Fibroblast of gingiva (primary cell): Measurements from ENCODE around the gene PDLIM7.
A peak's percentile ranks its signal among the peaks of the same experiment; 100 is the strongest.

Experiments
- DNase-seq: peaks from one replicate; pipeline ENCODE4 v3.0.0-alpha.2; 2011; ENCODE audit warnings: low read depth

PDLIM7 gene

DNA sequence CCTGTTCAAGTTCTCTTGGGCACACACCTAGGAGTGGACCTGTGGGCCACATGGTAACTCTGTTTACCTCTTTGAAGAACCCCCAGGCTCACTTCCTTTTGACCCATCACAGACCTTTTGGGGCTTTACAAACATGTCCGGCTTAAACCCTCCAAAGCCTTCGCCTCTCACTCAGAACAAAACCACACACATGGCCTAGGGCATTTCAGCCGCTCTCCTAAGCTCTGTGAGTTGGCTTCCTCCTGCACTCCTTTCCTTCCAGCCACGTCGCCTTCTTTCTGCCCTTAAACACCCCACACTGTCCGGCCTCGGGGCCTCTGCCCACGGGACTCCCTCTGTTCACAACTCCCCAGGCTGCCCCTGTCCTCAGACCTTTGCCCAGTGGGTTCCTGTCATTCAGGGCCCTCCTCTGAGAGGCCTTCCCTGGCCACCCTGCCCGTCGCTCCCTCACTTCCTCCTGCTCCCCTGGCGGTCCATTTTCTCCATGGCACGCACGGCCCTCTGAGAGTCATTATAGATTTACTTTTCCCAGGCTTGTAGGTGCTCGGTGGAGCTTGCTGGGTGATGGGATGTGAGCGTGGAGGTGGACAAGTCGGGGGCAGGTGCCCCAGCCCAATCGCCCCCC lies 10.3 kb upstream of the PDLIM7 start:
- DNase-seq: no peak

DNA sequence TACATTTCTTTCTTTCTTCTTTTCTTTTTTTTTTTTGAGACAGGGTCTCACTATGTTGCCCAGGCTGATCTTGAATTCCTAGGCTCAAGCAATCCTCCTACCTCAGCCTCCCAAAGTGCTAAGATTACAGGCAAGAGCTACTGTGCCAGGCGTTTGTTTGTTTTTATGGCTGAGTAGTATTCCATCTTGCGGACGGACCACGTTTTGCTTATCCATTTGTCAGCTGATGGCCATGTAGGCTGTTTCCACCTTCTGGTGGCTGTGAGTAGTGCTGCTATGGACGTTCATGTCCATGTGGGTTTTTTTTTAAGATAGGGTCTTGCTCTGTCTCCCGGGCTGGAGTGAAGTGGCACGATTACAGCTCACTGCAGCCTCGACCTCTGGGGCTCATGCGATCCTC lies 9.8 kb upstream of the PDLIM7 start:
- no peak for DNase-seq

DNA sequence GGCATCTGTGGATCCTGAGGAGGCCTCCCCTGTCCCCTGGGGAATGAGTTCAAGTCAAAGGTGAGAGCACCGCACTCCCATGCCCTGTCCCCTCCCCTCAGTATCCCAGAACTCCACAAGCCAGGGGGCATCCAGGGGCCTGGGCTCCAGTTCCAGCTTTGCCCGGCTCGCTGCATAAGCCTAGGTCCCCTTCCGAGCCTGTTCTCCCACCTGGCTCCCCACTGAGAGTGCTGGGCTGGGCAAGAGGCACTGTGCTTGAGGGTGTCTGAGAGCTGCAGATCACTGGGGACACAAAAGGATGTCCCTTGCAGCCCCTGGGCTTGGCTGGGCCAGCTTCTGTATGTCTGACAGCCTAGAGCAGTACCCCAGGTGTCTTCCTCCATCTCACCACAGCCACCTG lies 7.7 kb upstream of the PDLIM7 start:
- no peak for DNase-seq

DNA sequence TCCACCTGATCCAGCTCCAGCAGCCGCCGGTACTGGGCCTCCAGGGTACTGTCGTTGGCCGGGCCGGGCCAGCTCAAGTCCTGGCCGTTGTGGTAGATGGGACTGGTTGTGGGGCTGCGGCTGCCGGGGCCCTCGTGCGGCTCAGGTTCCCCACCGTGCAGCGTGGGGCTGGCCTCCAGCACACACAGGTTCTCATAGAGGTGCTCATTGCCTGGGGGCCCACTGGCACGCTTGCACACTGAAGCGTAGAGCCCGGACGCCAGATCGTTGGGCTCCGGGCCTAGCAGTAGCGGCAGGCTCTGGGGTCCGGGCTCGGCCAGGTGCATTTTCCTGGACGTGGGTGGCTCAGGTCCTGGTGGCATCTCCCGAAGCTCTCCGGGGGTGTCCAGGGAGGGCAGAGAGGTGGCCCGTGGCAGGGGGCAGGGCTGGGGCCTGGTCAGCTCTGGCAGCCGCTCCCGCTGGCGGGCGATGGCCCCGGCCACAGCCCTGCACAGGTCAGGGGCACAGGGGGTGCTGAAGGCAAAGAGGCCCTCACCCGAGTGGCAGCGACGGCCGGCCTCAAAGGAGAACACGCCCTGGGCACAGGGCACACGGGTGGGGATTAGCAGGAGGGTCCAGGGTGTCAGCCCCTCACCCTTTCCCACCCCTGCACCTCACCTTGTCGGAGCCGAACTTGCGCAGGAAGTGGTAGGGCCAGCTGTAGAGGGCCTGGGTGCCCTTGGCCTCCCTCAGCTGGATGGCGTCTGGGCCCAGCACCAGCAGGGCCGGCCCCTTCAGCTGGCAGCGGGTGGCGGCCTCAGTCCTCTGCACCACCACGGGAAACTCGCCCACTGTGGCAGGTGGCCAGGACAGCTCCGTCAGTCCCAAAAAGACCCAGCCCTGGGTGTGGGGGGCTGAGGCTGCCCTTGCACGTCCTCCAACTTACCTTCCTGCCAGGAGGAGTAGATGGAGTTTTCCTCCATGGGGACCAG lies 7.0 kb upstream of the PDLIM7 start:
- DNase-seq: no peak

DNA sequence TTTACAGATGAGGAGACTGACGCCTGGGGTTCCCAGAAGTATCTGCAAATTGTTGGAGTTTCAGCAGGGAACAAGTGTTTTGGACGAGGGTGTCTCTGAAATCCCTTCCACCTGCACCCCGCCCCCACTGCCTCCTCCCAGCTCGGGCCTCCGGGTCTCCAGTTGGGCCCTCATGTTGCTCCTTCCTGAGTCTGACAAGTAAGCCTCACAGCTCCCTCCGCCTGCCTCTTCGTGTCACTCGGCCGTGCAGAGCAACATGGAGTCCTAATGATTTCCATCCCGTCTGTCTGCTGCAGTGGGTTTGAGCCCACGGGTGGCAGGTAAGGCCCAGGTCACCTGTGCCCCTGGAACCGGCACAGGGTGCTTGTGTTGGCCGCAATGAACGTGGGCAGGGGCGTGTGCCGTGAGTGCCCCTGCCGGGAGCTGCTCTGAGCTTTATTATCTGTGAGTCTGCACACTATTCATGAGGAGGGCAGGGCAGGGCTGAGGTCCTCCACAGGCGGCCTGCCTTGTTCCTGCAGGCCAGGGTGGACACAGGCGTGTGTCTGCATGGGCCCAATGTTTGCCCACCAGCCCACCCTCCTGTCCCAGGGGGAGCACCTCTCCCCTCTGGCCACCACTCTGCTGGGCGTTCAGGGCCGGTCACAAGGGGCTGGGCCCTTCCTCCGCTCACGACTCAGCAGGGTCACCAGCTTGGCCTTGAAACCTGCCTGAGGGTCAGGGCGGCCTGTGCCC lies 6.1 kb upstream of the PDLIM7 start:
- DNase-seq: no peak

DNA sequence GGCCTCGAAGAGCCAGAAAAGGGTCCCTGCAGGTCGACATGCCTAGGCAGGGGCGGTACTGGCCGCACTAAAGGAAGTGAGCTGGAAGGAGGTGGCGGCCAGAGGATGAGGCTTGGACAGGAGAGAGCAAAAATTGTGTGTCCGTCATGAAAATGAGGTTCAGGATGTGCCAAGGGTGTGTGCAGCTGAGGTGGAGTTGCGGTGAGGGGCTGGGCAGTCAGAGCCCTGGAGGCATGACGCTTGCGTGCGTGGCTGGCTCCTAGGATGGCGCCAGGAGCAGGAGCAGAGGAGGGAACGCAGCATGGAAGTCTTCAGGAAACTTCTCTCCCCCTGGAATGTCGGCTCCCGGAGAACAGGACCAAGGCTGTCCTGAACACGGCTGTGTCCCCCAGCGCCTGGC lies 5.5 kb upstream of the PDLIM7 start:
- DNase-seq: no peak

DNA sequence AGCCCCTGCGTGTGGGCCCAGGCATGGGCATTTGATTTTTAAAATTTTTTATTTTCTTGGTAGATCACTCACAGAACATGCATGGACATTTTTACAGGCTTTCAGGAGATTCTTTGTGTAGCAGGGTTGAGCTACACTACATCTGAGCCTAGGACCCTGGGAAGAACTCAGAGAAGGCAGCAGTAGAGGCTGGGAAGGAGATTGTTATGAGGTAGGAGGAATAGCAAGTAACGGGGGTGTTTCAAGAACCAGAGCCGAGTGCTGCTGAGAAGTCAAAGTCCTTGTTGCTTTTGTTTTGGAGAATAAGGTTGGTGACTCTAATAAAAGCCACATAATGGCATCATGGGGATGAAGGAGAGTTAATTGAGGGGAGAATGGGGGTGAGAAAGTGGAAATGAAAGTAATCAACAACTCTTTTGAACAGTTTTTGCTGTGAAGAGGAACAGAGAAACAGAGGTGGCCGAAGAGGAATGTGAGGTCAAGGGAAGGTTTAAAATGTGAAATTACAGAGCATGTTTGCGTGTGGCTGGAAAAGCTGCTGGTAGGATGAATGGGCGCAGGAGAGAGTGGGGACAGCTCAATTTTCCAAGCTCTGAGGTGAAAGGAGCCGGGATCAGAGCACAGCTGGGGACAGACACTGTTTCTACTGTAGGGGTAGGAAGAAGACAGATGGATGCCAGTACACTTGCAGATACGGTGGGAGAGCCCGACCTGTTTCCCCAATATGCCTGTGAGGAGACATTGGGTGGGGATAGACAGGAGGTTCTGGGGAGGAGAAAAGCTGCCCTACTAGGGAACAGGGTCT lies 4.7 kb upstream of the PDLIM7 start:
- DNase-seq: no peak

DNA sequence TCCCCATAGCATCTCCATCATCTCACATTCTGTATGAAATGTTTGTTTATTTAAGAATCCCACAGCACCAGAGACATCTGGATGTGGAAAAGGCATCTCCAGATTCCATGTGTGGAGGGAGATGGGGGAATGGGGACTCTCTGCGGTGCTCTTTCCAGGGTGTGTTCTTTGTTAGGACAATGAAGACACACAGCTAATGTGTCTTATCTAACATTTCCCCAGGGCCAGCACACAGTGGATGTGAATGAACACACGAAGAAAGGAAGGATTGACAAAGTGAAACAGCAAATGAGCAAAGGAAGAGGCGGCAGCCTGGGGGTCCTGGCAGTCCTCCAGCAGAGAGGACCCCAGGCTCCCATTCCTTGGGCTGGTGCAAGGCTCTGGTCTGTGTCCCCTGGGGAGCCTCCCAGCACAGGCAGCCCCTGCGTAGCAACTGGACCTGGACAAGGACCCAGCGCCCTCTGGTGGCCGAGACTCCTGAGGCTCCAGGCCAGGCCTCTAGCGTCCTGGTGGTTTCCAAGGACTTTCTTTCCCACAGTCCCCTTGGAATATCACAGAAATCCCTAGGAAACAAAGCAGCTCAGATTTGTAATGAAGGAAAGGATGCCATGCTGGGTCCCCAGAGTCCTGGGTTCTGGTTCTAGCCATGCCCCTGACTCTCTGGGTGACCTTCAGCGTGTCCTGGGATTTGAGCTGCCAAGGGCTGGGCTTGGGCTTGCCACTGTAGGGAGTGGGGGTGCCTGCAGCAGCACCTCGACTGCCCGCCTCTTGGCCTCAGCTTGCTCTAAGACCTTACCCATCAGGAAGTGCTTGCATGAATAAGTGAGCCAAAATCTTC lies 3.5 kb upstream of the PDLIM7 start:
- peak; percentile 74 for DNase-seq

DNA sequence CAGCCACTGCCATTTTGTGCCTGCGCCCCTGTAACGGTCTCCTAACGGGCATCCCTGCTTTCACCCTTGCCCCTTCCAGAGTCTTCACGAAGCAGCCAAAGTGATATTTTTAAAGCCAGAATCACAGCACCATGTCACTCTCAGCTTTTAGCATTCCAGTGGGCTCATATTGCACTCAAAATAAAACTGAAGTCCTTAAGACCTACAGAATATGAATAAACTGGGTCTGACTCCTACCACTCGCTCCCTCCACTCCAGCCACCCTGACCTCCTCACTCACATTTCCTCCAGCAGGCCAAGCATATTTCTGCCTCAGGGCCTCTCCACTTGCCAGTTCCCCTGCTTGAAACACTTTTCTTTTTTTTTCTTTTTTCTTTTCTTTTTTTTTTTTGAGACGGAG lies 2.4 kb upstream of the PDLIM7 start:
- DNase-seq: no peak

DNA sequence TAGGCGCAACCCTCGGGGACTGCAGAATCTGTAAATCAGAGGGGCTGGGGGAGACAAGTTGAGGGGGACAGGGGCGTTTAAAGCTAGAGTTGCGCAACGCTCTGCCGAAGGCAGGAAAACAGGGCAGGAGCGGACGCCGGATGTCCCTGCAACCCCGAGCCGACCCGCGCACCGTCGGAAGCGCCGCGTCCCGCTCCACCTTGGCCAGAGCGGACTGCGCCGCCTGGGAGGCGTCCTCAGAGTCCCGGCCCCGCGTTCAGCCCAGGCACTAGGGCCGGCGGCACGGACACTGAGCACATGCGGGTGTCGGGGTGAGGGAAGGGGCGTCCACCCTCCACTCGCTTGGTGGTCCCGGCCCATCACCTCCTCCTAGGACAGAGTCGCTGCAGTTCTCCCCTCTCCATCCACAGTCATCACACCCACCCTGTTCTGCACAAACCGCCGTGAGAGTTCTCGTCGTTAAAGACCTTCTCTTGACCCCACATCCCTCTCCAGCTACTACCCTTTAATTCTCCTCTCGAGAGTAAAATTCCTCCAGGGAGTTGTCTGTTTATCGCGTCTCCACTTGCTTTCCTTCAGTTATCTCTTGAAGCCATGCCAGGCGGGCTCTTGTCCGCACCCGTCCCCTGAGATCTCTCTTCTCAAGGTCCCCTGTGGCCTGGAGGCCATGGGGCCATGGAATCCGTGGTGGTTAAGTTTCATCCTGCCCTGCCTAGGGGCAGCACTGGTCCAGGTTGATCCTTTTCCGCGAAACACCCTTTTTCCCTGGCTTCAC lies 796 bp upstream of the PDLIM7 start:
- DNase-seq: no peak

DNA sequence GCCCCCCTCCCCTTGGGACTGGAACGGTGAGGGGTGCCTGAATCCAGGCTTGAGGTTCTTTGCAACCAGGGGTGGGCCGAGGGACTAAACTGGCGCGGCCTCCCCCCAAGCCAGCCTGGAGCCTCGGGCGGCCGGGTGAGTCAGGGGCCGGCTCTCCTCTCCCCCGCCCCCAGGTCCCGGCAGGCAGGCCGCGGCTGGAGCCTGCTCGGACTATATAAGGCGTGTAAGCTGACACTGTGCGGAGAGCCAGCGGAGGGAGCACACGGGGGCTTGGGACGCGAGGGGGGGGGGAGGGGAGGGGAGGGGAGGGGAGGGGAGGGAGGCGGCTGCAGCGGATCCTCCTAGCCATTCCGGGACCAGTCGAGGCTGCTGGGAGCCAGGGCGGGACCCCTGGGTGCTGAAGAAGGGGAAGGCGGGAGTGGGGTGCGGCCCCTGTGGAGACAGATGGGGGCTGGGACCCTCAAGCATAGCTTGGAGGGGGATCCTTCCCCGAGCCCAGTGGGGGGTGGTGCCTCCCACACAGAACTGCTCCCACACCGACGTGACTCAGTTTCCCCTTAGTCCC lies 595 bp downstream of the PDLIM7 start:
- DNase-seq: peak; percentile 86

DNA sequence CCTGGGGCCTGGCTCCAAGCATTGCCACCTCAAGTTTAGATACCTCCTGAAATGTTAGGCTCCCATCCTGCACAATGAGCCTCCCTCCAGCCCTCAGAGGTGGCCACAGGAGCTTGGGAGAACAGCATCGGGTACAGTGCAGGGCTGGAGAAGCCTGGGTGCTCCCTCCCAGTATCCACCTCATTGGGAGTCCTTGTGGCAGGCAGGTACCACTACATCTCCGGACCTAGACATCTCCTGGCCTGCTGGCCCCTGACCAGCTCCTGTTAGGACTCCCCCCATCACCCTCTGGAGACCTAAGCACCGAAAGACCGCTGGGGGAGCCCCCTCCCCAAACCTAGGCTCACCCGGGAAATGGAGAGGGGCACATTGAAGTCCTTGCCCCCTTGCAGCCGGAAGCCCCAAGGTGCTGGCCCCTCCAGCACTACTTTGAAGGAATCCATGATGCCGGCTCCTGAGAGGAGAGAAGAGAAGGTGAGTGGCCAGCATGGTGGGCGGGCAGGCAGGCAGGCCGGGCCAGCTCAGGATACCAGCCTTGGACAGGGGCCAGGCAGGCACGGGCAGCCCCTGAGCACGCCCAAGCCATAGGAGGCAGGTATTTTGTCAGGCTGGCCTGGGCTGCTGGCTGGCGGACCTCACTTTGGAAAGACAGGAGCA lies 1.2 kb downstream of the PDLIM7 start:
- DNase-seq: peak; percentile 37

DNA sequence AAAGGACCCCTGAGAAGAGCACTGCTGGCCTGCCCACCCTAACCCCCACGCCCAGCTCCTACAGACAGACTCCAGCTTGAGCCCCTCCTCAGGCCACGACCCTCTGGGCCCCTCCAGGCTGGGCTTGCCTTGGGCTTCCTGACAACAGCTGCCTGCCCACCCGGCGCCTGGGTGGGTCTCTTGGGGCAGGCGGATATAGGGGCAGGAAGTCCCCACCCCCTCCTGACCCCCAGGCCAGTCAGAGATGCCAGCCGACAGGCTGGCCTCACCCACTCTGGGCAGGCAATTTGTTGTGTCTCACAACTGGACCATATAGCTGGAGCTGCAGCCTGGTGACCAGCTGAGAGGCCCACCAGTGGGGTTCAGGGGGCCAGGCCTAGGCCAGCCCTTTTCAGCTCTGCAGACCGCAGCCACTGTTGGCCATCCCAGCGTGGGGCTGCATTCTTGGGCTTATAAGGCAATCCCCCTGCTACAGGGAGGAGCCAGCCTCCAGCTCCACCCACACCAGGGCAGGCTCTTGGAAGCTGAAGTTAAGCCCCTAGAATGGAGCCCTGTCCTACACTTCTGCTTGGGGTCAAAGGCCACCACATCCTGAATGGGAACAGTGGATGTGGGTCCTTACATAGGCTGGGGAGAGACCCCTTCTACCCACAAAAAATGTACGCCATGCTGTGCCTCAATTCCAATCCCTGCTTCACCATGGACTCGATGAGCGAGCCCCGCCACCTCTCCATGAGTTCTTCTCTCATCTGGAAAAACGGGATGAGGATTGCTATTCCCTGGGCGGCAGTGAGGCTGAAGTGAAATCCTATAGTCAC lies 2.0 kb downstream of the PDLIM7 start:
- DNase-seq: peak; percentile 85

DNA sequence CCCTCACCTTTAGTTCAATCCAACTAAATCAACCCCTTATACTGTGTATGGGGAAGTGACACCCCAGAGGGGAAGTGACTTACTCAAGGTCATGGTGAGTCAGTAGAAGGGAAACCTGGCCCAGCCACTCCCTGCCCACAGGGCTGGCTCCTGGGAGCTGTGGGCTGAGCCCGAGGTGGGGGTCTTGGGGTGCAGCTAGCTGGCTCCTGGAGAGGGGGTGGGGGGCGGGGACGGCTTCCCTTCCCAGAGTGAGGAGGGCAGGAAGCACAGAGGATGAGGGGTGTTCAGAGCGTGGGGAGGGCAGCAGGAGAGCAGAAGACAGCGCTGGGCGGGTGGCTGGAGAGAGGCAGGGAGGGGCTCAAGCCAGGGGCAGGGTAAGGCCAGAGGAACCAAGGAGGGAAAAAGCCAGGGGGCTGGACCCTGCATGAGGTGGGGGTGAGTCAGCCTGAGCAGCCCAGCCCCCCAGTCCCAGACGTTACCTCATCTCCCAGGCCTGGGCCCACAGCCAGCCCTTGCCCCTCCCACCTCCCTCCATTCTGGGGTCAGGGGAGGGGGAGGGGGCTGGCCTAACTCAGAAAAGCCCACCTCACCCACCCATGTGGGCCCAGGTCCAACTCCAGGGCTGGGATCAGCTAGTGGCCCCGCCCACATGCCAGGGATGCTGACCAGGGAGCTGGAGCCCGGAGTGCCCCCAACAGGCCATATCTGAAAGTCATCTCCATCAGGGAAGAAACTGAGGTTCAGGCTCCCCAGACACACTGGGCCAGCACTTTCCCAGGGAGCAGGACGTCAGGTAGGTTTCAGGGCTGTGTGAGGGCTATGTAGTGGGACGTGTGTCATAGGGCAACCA lies 2.8 kb downstream of the PDLIM7 start:
- peak; percentile 40 for DNase-seq

DNA sequence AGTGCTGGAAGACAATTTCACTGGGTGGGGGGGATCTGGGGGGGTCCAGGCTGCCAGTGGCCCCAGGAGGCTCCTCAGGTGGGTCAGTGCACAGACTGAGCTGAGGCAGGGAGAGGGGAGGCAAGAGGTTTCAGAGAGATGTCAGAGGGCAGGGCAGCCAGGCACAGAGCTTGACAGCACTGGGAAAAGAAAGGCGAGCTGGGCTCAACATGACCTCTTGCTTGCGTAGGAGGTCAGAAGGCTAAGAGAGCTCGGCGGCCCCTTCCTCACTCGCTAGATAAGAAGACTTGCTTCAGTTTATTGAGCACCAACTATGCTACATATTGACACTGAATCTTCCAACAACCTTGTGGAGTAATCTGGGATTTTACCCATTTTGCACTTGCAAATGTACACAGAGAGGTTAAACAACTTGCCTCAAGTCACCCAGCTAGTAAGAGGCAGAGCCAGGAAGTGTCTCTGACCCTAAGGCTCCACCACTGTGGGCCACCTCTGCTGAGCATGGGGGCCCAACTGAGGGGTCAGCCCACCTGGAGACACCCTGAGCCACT lies 3.5 kb downstream of the PDLIM7 start:
- DNase-seq: no peak

DNA sequence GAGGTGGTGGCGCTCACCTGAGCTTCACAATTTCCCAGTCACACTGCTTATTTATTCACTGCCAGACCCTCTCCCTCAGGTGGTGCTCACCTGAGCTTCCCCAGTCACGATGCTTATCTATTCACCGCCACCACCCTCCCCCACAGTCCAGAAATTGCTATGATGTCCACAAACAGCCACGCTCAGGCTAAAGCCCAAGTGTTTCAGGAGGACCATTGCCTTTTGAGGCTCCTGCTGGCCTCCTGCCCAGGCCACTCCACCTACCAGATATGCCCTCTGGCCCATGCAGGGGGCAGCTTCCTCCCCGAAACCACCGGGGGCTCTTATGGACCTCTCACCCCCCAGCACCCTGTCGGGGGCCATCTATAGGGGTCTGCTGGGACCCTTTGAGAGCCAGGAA lies 4.6 kb downstream of the PDLIM7 start:
- DNase-seq: no peak
